DND-41 (cell line): ENCODE data around the gene DGKI.

Experiments used
- ATAC-seq: fragments of 200-7000 bp; cut with Tn5 transposase; 3 replicates; pipeline ENCODE4 v1.9.1; 2021; ENCODE audit warnings: low read depth; ENCODE audit not compliant: insufficient read depth
- DNase-seq: peaks from one replicate; pipeline ENCODE4 v3.0.0-alpha.2; 2020
- H2AFZ ChIP-seq: 2 replicates; pipeline ENCODE4 v1.6.0; 2012; ENCODE audit warnings: low read depth, low read length
- H3K27ac ChIP-seq: 2 replicates; pipeline ENCODE4 v1.5.1; 2012; ENCODE audit warnings: low read length, inconsistent platforms
- H3K27me3 ChIP-seq: fragments of 200-600 bp; sonication (generic); 2 replicates; pipeline ENCODE4 v1.6.0; 2012; ENCODE audit warnings: low read length, mild to moderate bottlenecking, inconsistent platforms; ENCODE audit not compliant: insufficient read depth, poor library complexity
- H3K36me3 ChIP-seq: 2 replicates; pipeline ENCODE4 v1.5.1; 2012; ENCODE audit warnings: low read length, inconsistent platforms; ENCODE audit not compliant: insufficient read depth
- H3K4me1 ChIP-seq: 2 replicates; pipeline ENCODE4 v1.5.1; 2012; ENCODE audit warnings: mild to moderate bottlenecking, low read length; ENCODE audit not compliant: insufficient read depth
- H3K4me2 ChIP-seq: 2 replicates; pipeline ENCODE4 v1.6.0; 2012; ENCODE audit warnings: mild to moderate bottlenecking, moderate library complexity, low read length, inconsistent platforms; ENCODE audit not compliant: insufficient read depth
- H3K4me3 ChIP-seq, 2 experiments: fragments of 200-600 bp in 1 of 2; shearing (Covaris generic) in 1 of 2; 2 replicates each; pipeline ENCODE4 v1.5.1; 2012 to 2016; ENCODE audit warnings: inconsistent platforms in 2 of 2, low read length in 2 of 2, mild to moderate bottlenecking in 2 of 2, low read depth in 1 of 2, moderate library complexity in 1 of 2
- H3K79me2 ChIP-seq: 2 replicates; pipeline ENCODE4 v1.6.0; 2012; ENCODE audit warnings: low read length, inconsistent platforms; ENCODE audit not compliant: insufficient read depth
- H3K9ac ChIP-seq: 2 replicates; pipeline ENCODE4 v1.6.0; 2012; ENCODE audit warnings: low read depth, mild to moderate bottlenecking, inconsistent platforms, low read length, moderate library complexity
- H3K9me3 ChIP-seq: 2 replicates; pipeline ENCODE4 v1.5.1; 2012; ENCODE audit warnings: low read length, moderate library complexity, mild to moderate bottlenecking, inconsistent platforms; ENCODE audit not compliant: insufficient read depth, severe bottlenecking
- H4K20me1 ChIP-seq: 2 replicates; pipeline ENCODE4 v1.6.0; 2012; ENCODE audit warnings: low read length; ENCODE audit not compliant: insufficient read depth
- CTCF ChIP-seq: IDR thresholded peaks from 2 replicates; pipeline ENCODE4 v1.5.1; 2012; ENCODE audit warnings: borderline replicate concordance, low read length, moderate library complexity, mild to moderate bottlenecking; ENCODE audit not compliant: poor library complexity, severe bottlenecking; ENCODE audit errors: extremely low read depth
- EZH2 ChIP-seq: IDR thresholded peaks from 3 replicates; pipeline ENCODE4 v1.6.1; 2012; ENCODE audit warnings: borderline replicate concordance, low read depth, mild to moderate bottlenecking, moderate library complexity, low read length, inconsistent platforms; ENCODE audit not compliant: severe bottlenecking

The DGKI gene

DNA sequence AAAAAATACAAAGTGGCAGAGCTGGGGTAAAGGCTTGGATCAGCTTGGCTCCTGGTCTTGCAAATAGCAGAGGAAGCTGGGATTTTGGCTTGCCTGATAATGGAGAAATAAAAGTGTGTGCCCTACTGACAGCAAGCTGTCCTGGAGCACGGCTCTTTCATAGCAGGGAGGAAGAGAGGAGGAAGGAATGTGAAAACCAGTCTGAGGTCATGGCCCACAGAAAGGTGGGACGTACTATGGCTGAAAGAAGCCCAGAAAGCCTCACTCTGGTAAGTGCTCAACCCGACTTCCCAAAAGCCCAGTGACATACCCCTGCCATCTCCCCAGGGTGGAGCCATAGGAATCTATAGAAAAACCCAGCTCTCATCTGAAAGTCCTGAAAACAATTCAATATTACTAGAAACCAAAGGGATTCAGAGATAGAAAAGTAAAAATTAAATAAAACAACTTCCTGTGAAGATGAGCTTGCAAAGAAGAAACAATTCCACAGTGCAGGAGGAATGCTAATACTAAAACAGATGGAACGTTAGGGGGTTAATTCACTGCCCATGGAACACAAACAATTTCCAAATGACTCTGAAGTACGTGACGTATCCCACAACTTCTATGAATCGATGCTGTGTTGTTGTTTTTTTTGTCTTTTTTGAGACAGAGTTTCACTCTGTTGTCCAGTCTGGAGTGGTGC, 256.6 kb downstream of the DGKI start:
- H3K4me2 ChIP-seq: no peak overlapping the region
- ATAC-seq: no peak

DNA sequence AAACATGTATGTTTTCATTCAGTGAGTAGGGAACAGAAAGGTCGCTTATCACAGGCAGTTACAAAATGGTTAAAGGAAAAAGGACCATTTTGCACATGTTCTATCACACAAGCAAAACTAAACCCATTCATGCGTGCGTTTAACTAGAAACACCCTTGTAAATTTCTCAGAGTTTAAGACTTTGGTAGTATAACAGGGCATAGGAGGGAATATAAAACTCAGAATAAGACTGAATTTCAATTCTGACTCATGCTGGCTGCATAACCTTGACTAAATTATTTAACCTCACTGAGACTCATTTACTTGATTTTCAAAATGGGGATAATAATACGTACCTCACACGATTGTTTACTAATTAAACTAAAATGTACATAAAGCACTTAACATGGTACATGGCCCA, 259.4 kb downstream of the DGKI start:
- no peak overlapping the region for H2AFZ ChIP-seq
- H3K36me3 ChIP-seq: no peaks in the 10 kb centered on the region
- DNase-seq: no peak
- TF ChIP-seq EZH2 (no peak), CTCF (no peak)
- peaks cover 3% of the 10 kb centered on the region for H3K27me3 ChIP-seq
- no peaks in the 10 kb centered on the region for H3K4me1 ChIP-seq
- ATAC-seq: no peak
- H3K9ac ChIP-seq: no peak overlapping the region
- no peak overlapping the region for H3K4me3 ChIP-seq
- H3K27ac ChIP-seq: no peak overlapping the region
- H3K4me2 ChIP-seq: no peak overlapping the region
- H4K20me1 ChIP-seq: no peaks in the 10 kb centered on the region
- no peaks in the 10 kb centered on the region for H3K9me3 ChIP-seq
- H3K79me2 ChIP-seq: no peaks in the 10 kb centered on the region

More for the DNA sequence above, 256.6 kb downstream of the DGKI start:
- no peak overlapping the region for H3K27ac ChIP-seq
- no peaks in the 10 kb centered on the region for H3K79me2 ChIP-seq
- H3K36me3 ChIP-seq: no peaks in the 10 kb centered on the region
- peaks cover 3% of the 10 kb centered on the region for H3K27me3 ChIP-seq
- no peaks in the 10 kb centered on the region for H4K20me1 ChIP-seq
- no peak for DNase-seq
- no peaks in the 10 kb centered on the region for H3K9me3 ChIP-seq
- TF ChIP-seq CTCF (no peak), EZH2 (no peak)
- no peak overlapping the region for H3K9ac ChIP-seq
- no peaks in the 10 kb centered on the region for H3K4me1 ChIP-seq
- no peak overlapping the region for H2AFZ ChIP-seq
- H3K4me3 ChIP-seq: no peak overlapping the region

DNA sequence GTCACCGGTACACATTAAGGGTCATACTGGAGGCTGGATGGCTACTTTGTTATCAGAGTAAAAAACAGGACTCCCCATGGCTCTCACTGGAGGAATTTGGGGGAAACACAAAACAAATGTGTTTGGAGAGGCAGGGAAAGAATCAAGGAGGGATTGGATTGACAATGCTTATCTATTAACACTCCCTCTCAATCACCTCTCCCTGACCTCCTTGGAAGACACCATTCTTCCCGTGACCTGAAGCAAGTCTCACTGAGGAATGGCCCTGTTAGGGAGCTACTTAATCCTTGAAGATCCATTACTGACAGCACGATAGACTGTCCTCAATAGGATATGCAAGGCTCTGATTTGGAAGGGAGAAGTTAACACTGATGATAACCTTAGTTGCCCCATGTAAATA, 261.2 kb downstream of the DGKI start:
- Histone ChIP-seq H4K20me1 (no peaks in the 10 kb centered on the region), H3K4me2 (no peak overlapping the region), H3K27ac (no peak overlapping the region), H3K4me3 (no peak overlapping the region), H3K79me2 (no peaks in the 10 kb centered on the region), H3K4me1 (no peaks in the 10 kb centered on the region), H3K27me3 (peaks cover 2% of the 10 kb centered on the region), H3K9ac (no peak overlapping the region), H3K36me3 (no peaks in the 10 kb centered on the region), H3K9me3 (no peaks in the 10 kb centered on the region), H2AFZ (no peak overlapping the region)
- TF ChIP-seq EZH2: no peak
- no peak for TF ChIP-seq CTCF
- DNase-seq (no peak), ATAC-seq (no peak)

- Histone ChIP-seq H3K27me3 (no peaks in the 10 kb centered on the region), H3K79me2 (no peaks in the 10 kb centered on the region), H2AFZ (no peak overlapping the region), H3K9me3 (no peaks in the 10 kb centered on the region), H3K4me1 (no peaks in the 10 kb centered on the region), H3K36me3 (no peaks in the 10 kb centered on the region), H3K4me3 (no peak overlapping the region), H4K20me1 (no peaks in the 10 kb centered on the region), H3K9ac (no peak overlapping the region), H3K4me2 (no peak overlapping the region), H3K27ac (no peak overlapping the region)
- no peak for TF ChIP-seq EZH2
- TF ChIP-seq CTCF: no peak
- DNase-seq (no peak), ATAC-seq (no peak)
Observed at GRCh38 chr7:137583172-137583571, 263.6 kb downstream of the DGKI start.
